Endothelial cell of umbilical vein (primary cell): ENCODE measurements around the gene LST1. TPM values are rescaled to one million over a fixed set of nuclear protein-coding genes. Genes with fewer than 3 reads are reported as not detected.

Experiments
- BruUV-seq: library from RNA; stranded (reverse); fragments of 400-500 nt; replicated peaks from 2 replicates; lab custom pipeline; 2021; lab: Mats Ljungman, UMichigan
- CTCF ChIA-PET: fragments of 300-600, 350-600 bp; sonication (Branson Sonifier 250); formaldehyde crosslinking; loops from one replicate; lab custom pipeline; 2021; ENCODE audit warnings: antibody characterized with exemption, inconsistent platforms; lab: Charles Lee
- POLR2A ChIA-PET: fragments of 300-600, 350-600 bp; sonication (Branson Sonifier 250); formaldehyde crosslinking; loops from one replicate; lab custom pipeline; 2021; ENCODE audit warnings: antibody characterized with exemption, inconsistent platforms; lab: Charles Lee
- DNase-seq: peaks from one replicate; pipeline ENCODE4 v3.0.0-alpha.2; 2011; ENCODE audit warnings: low read depth, low spot score
- FAIRE-seq: peaks from 2 replicates; lab custom pipeline; 2011; peaks lifted over from hg19 to GRCh38; lab: Jason Lieb, UNC
- H2AFZ ChIP-seq: 2 replicates; pipeline ENCODE4 v1.6.0; 2012; ENCODE audit warnings: low read depth, low read length, control low read depth, inconsistent platforms
- H3K27ac ChIP-seq: 2 replicates; pipeline ENCODE4 v1.5.1; 2011; ENCODE audit warnings: low read depth, mild to moderate bottlenecking, control low read depth, low read length, moderate library complexity; ENCODE audit not compliant: insufficient read depth
- H3K27me3 ChIP-seq, 2 experiments: 2 replicates each; pipeline versions ENCODE4 v1.6.0 to v1.6.1; 2011; ENCODE audit warnings: low read length in 2 of 2, mixed read lengths in 1 of 2; ENCODE audit not compliant: control insufficient read depth in 2 of 2, insufficient read depth in 2 of 2
- H3K36me3 ChIP-seq, 2 experiments: 2 replicates in 1 of 2; 3 replicates in 1 of 2; pipeline ENCODE4 v1.5.1; 2011; ENCODE audit warnings: low read length in 2 of 2, mild to moderate bottlenecking in 1 of 2, moderate library complexity in 1 of 2; ENCODE audit not compliant: control insufficient read depth in 2 of 2, insufficient read depth in 2 of 2; ENCODE audit errors: extremely low read depth in 1 of 2
- H3K4me1 ChIP-seq: 3 replicates; pipeline ENCODE4 v1.5.1; 2011; ENCODE audit warnings: mild to moderate bottlenecking, low read length; ENCODE audit not compliant: control insufficient read depth, insufficient read depth; ENCODE audit errors: extremely low read depth
- H3K4me2 ChIP-seq: 2 replicates; pipeline ENCODE4 v1.6.1; 2011; ENCODE audit warnings: low read length, control low read depth, mixed read lengths; ENCODE audit not compliant: insufficient read depth
- H3K4me3 ChIP-seq, 3 experiments: fragments of 200-600 bp in 1 of 3; sonication (generic), shearing (Covaris generic) in 1 of 3; replicated peaks in 1 of 3; 2 replicates each; pipeline ENCODE4 v1.5.1; 2011 to 2016; ENCODE audit warnings: control low read depth in 3 of 3, low read length in 3 of 3, mild to moderate bottlenecking in 2 of 3, inconsistent platforms in 1 of 3, low read depth in 1 of 3, moderate library complexity in 1 of 3; ENCODE audit not compliant: insufficient read depth in 1 of 3
- H3K79me2 ChIP-seq: 2 replicates; pipeline ENCODE4 v1.6.0; 2012; ENCODE audit warnings: low read length, inconsistent platforms; ENCODE audit not compliant: control insufficient read depth, insufficient read depth
- H3K9ac ChIP-seq: replicated peaks from 2 replicates; pipeline ENCODE3; 2011; ENCODE audit warnings: low read length, control low read depth; ENCODE audit not compliant: insufficient read depth; ENCODE audit errors: extremely low read depth
- H3K9me1 ChIP-seq: replicated peaks from 3 replicates; pipeline ENCODE4 v1.6.0; 2011; ENCODE audit warnings: mild to moderate bottlenecking, low read length; ENCODE audit not compliant: control insufficient read depth, insufficient read depth; ENCODE audit errors: extremely low read depth
- H3K9me3 ChIP-seq: replicated peaks from 2 replicates; pipeline ENCODE4 v1.5.1; 2012; ENCODE audit warnings: low read length, inconsistent platforms; ENCODE audit not compliant: control insufficient read depth, insufficient read depth
- H4K20me1 ChIP-seq: replicated peaks from 2 replicates; pipeline ENCODE3; 2011; ENCODE audit warnings: mild to moderate bottlenecking, low read length; ENCODE audit not compliant: control insufficient read depth, insufficient read depth; ENCODE audit errors: extremely low read depth
- EZH2 ChIP-seq: IDR thresholded peaks from 2 replicates; pipeline ENCODE4 v1.6.1; 2012; ENCODE audit warnings: borderline replicate concordance, low read depth, mild to moderate bottlenecking, moderate library complexity, low read length, inconsistent platforms; ENCODE audit not compliant: severe bottlenecking
- FOS ChIP-seq: IDR thresholded peaks from 2 replicates; pipeline ENCODE4 v1.6.1; 2011; ENCODE audit warnings: mild to moderate bottlenecking, low read length, moderate library complexity, borderline replicate concordance; ENCODE audit not compliant: insufficient read depth
- GATA2 ChIP-seq: IDR thresholded peaks from 2 replicates; pipeline ENCODE4 v1.7.0; 2011; ENCODE audit warnings: low read depth, mild to moderate bottlenecking, moderate library complexity, mixed read lengths, low read length; ENCODE audit not compliant: insufficient read length, insufficient read depth
- JUN ChIP-seq: IDR thresholded peaks from 2 replicates; pipeline ENCODE4 v1.6.1; 2011; ENCODE audit warnings: borderline replicate concordance, low read depth; ENCODE audit not compliant: insufficient read length, insufficient read depth
- MAX ChIP-seq: IDR thresholded peaks from 2 replicates; pipeline ENCODE4 v1.6.1; 2011; ENCODE audit not compliant: insufficient read depth, insufficient read length
- MYC ChIP-seq: IDR thresholded peaks from one replicate; pipeline ENCODE4 v1.6.1; 2011; ENCODE audit warnings: mild to moderate bottlenecking, low read depth, low read length
- POLR2A ChIP-seq: IDR thresholded peaks from 2 replicates; pipeline ENCODE4 v1.6.1; 2012; ENCODE audit warnings: low read depth, mild to moderate bottlenecking, control low read depth, low read length
- POLR2AphosphoS5 ChIP-seq: IDR thresholded peaks from 2 replicates; pipeline ENCODE4 v1.6.1; 2012; ENCODE audit warnings: low read depth, mild to moderate bottlenecking, control low read depth, low read length, moderate library complexity; ENCODE audit not compliant: insufficient read depth
- dilution Hi-C: fragments of 300-500 bp; cut with MboI; formaldehyde crosslinking; loops from one replicate; pipeline ENCODE4 v1.15.0; 2019; ENCODE audit warnings: low sequenced_read_pairs; ENCODE audit not compliant: extremely low pct_ligation_motif_present
- intact Hi-C: fragments of 100-400 bp; cut with micrococcal nuclease; formaldehyde crosslinking; loops from one replicate; pipeline ENCODE4 v1.10.0; 2022
- polyA plus RNA-seq, 4 experiments: library from polyadenylated mRNA; depleted of rRNA in 3 of 4; stranded (reverse) in 3 of 4; unstranded in 1 of 4; fragments of >200 nt; gene quantifications; 2 replicates each; pipeline versions ENCODE4 v1.2.1 to v1.2.3, GENCODE V29; 2011 to 2012; ENCODE audit warnings: missing spikeins in 1 of 4
- total RNA-seq: library from RNA; stranded (reverse); gene quantifications from 2 replicates; pipeline ENCODE4 v1.2.3, GENCODE V29; 2021
- TF ChIP-seq, protein P1 (sequence below), 2 donors: IDR thresholded peaks; 1 replicate in 1 of 2; 2 replicates in 1 of 2; pipeline ENCODE4 v1.5.1; 2011; ENCODE audit warnings: low read length in 2 of 2, mild to moderate bottlenecking in 2 of 2, moderate library complexity in 2 of 2, control low read depth in 1 of 2, inconsistent platforms in 1 of 2, low read depth in 1 of 2; ENCODE audit not compliant: insufficient read depth in 1 of 2; ENCODE audit errors: extremely low read depth in 1 of 2

Gene LST1
- total and polyA plus RNA-seq, 2 donors (not counting 3 experiments of a cell fraction or from before 2014, with no cell fraction given) = 1.00 to 1.8 TPM

GRCh38 chr6:31615748-31616147 is 29.7 kb downstream of the LST1 start:
- DNase-seq (no peak), FAIRE-seq (no peak)
- Histone ChIP-seq H3K4me1 (no peaks in the 10 kb centered on the region), H3K27me3 (peaks cover 0 to 3% of the 10 kb centered on the region in 2 experiments), H4K20me1 (no peaks in the 10 kb centered on the region), H3K9me3 (no peaks in the 10 kb centered on the region), H3K9ac (no peak overlapping the region), H3K4me2 (no peak overlapping the region), H3K27ac (no peak overlapping the region), H3K79me2 (peaks cover 2% of the 10 kb centered on the region), H3K36me3 (no peaks in the 10 kb centered on the region), H3K4me3 (no peak overlapping the region), H3K9me1 (no peaks in the 10 kb centered on the region), H2AFZ (no peak overlapping the region)
- TF ChIP-seq MAX (no peak), EZH2 (no peak), POLR2AphosphoS5 (no peak), MYC (no peak), JUN (no peak), GATA2 (no peak), FOS (no peak), POLR2A (no peak)
- TF ChIP-seq, protein P1, sequence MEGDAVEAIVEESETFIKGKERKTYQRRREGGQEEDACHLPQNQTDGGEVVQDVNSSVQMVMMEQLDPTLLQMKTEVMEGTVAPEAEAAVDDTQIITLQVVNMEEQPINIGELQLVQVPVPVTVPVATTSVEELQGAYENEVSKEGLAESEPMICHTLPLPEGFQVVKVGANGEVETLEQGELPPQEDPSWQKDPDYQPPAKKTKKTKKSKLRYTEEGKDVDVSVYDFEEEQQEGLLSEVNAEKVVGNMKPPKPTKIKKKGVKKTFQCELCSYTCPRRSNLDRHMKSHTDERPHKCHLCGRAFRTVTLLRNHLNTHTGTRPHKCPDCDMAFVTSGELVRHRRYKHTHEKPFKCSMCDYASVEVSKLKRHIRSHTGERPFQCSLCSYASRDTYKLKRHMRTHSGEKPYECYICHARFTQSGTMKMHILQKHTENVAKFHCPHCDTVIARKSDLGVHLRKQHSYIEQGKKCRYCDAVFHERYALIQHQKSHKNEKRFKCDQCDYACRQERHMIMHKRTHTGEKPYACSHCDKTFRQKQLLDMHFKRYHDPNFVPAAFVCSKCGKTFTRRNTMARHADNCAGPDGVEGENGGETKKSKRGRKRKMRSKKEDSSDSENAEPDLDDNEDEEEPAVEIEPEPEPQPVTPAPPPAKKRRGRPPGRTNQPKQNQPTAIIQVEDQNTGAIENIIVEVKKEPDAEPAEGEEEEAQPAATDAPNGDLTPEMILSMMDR (IDR thresholded peaks at IDR 0.05; ENCODE audit: extremely low read depth in 1 of 2, insufficient read depth in 1 of 2, low read depth in 1 of 2, low read length in 2 of 2) = no peak
- ChIA-PET CTCF (interaction anchor here (2.5 kb wide), 1 partner anchor 17 kb away, joined by 8 read pairs; no protein-coding TSS in a partner anchor), POLR2A (no interaction called here)
- BruUV-seq = no TSS peak
- intact Hi-C loops = no loop called here
- dilution Hi-C loops = no loop called here
